ENCODE measurements around the gene NXF3.

The NXF3 gene

GRCh38 chrX:103101299-103102042, 8.5 kb upstream of the NXF3 start:
- H3K9me3 ChIP-seq (ENCODE audit: insufficient read depth, low read length) = no peaks in the 10 kb centered on the region
- no peak overlapping the region for H3K4me3 ChIP-seq (ENCODE audit: insufficient read depth, low read length, poor library complexity, severe bottlenecking)
- H3K27me3 ChIP-seq (ENCODE audit: low read length) = no peaks in the 10 kb centered on the region
- no peak overlapping the region for H3K9ac ChIP-seq (ENCODE audit: low read length)
- H3K36me3 ChIP-seq (ENCODE audit: low read length) = no peaks in the 10 kb centered on the region
- H4K20me1 ChIP-seq (ENCODE audit: low read depth, low read length) = no peaks in the 10 kb centered on the region
- no peak overlapping the region for H3K27ac ChIP-seq (ENCODE audit: low read depth, low read length)
- TF ChIP-seq EZH2phosphoT487 (conservative IDR thresholded peaks at IDR 0.05; ENCODE audit: low read length) = no peak
- no peak for TF ChIP-seq CTCF (IDR thresholded peaks at IDR 0.05; ENCODE audit: insufficient read depth, low read length, poor library complexity, severe bottlenecking)
- no peaks in the 10 kb centered on the region for H3K9me2 ChIP-seq (replicated peaks; ENCODE audit: insufficient read depth, low read length)
- no peak overlapping the region for H2AFZ ChIP-seq (ENCODE audit: low read depth, low read length, severe bottlenecking)
- H3F3A ChIP-seq (ENCODE audit: insufficient read depth) = no peaks in the 10 kb centered on the region
- H3K4me2 ChIP-seq (ENCODE audit: low read depth, low read length, poor library complexity, severe bottlenecking) = no peak overlapping the region
- H3K79me2 ChIP-seq (ENCODE audit: insufficient read depth, low read length) = no peaks in the 10 kb centered on the region

- no peaks in the 10 kb centered on the region for H3K9me3 ChIP-seq (ENCODE audit: insufficient read depth, low read length)
- H3F3A ChIP-seq (ENCODE audit: insufficient read depth) = no peaks in the 10 kb centered on the region
- H3K79me2 ChIP-seq (ENCODE audit: insufficient read depth, low read length) = no peaks in the 10 kb centered on the region
- no peaks in the 10 kb centered on the region for H3K36me3 ChIP-seq (ENCODE audit: low read length)
- H2AFZ ChIP-seq (ENCODE audit: low read depth, low read length, severe bottlenecking) = no peak overlapping the region
- H3K27me3 ChIP-seq (ENCODE audit: low read length) = no peaks in the 10 kb centered on the region
- no peak overlapping the region for H3K4me3 ChIP-seq (ENCODE audit: insufficient read depth, low read length, poor library complexity, severe bottlenecking)
- no peak overlapping the region for H3K27ac ChIP-seq (ENCODE audit: low read depth, low read length)
- TF ChIP-seq CTCF (IDR thresholded peaks at IDR 0.05; ENCODE audit: insufficient read depth, low read length, poor library complexity, severe bottlenecking) = no peak
- no peak for TF ChIP-seq EZH2phosphoT487 (conservative IDR thresholded peaks at IDR 0.05; ENCODE audit: low read length)
- H3K4me2 ChIP-seq (ENCODE audit: low read depth, low read length, poor library complexity, severe bottlenecking) = no peak overlapping the region
- H3K9me2 ChIP-seq (replicated peaks; ENCODE audit: insufficient read depth, low read length) = no peaks in the 10 kb centered on the region
- no peaks in the 10 kb centered on the region for H4K20me1 ChIP-seq (ENCODE audit: low read depth, low read length)
- H3K9ac ChIP-seq (ENCODE audit: low read length) = no peak overlapping the region
Measured at GRCh38 chrX:103100484-103100883, 7.5 kb upstream of the NXF3 start.

GRCh38 chrX:103099691-103100090, 6.7 kb upstream of the NXF3 start:
- Histone ChIP-seq H3K9me3 (ENCODE audit: insufficient read depth, low read length) (no peaks in the 10 kb centered on the region), H3K4me3 (ENCODE audit: insufficient read depth, low read length, poor library complexity, severe bottlenecking) (no peak overlapping the region), H3K79me2 (ENCODE audit: insufficient read depth, low read length) (no peaks in the 10 kb centered on the region), H2AFZ (ENCODE audit: low read depth, low read length, severe bottlenecking) (no peak overlapping the region), H3K4me2 (ENCODE audit: low read depth, low read length, poor library complexity, severe bottlenecking) (no peak overlapping the region), H3F3A (ENCODE audit: insufficient read depth) (no peaks in the 10 kb centered on the region), H3K9ac (ENCODE audit: low read length) (no peak overlapping the region), H4K20me1 (ENCODE audit: low read depth, low read length) (no peaks in the 10 kb centered on the region), H3K27me3 (ENCODE audit: low read length) (no peaks in the 10 kb centered on the region), H3K27ac (ENCODE audit: low read depth, low read length) (no peak overlapping the region), H3K36me3 (ENCODE audit: low read length) (no peaks in the 10 kb centered on the region), H3K9me2 (replicated peaks; ENCODE audit: insufficient read depth, low read length) (no peaks in the 10 kb centered on the region)
- TF ChIP-seq EZH2phosphoT487 (conservative IDR thresholded peaks at IDR 0.05; ENCODE audit: low read length) (no peak), CTCF (IDR thresholded peaks at IDR 0.05; ENCODE audit: insufficient read depth, low read length, poor library complexity, severe bottlenecking) (no peak)
